ENCODE data around the gene CA7.

GRCh38 chr16:66811043-66811442, 33.2 kb upstream of the CA7 start:
- TF ChIP-seq TAF1 (conservative IDR thresholded peaks at IDR 0.05) (no peak), CTCF (IDR thresholded peaks at IDR 0.05; ENCODE audit: low read depth, low read length, missing input control) (no peak), REST (IDR thresholded peaks at IDR 0.05) (no peak), MAX (IDR thresholded peaks at IDR 0.05) (no peak), RAD21 (IDR thresholded peaks at IDR 0.05) (no peak), YY1 (IDR thresholded peaks at IDR 0.05) (no peak), JUND (IDR thresholded peaks at IDR 0.05) (no peak), SP1 (IDR thresholded peaks at IDR 0.05) (no peak)
